Dendritic cell treated with granulocyte-macrophage colony-stimulating factor and Interleukin-4, amounts not matched to agents 40 ng/mL and 50 ng/mL, for 4 days (primary cell): ENCODE measurements around the gene NPAT.
A peak's percentile ranks its signal among the peaks of the same experiment; 100 is the strongest.

Experiments used
- H3K27ac Mint-ChIP-seq: one replicate; pipeline ENCODE4 v1.8.0; 2022; ENCODE audit warnings: mild to moderate bottlenecking, mixed read lengths
- H3K27me3 Mint-ChIP-seq: one replicate; pipeline ENCODE4 v1.8.0; 2022; ENCODE audit warnings: mild to moderate bottlenecking, mixed read lengths
- H3K36me3 Mint-ChIP-seq: one replicate; pipeline ENCODE4 v1.8.0; 2022; ENCODE audit warnings: low read depth, mixed read lengths
- H3K4me1 Mint-ChIP-seq: one replicate; pipeline ENCODE4 v1.8.0; 2022; ENCODE audit warnings: low read depth, mixed read lengths
- H3K4me3 Mint-ChIP-seq: one replicate; pipeline ENCODE4 v1.8.0; 2022; ENCODE audit warnings: mild to moderate bottlenecking, moderate library complexity, mixed read lengths
- H3K9me3 Mint-ChIP-seq: one replicate; pipeline ENCODE4 v1.8.0; 2022; ENCODE audit warnings: mixed read lengths
- intact Hi-C: fragments of 100-400 bp; cut with micrococcal nuclease; formaldehyde crosslinking; loops from one replicate; pipeline ENCODE4 v1.15.0; 2022

The NPAT gene

DNA sequence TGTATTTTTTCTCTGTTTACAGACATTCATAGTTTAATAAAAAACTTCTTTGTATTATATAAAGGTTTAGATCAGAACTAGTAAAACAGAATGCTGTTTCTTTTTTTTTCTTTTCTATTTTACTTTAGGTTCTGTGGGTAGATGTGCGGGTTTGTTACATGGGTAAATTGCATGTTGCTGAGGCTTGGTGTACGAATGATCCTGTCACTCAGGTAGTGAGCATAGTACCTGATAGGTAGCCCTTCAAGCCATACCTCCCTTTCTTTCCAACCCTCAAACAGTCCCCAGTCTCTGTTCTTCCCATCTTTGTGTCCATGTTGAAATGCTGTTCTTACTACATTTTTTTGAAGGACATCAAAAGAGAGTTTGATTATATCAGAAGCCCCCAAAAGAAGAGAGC lies 3.6 kb upstream of the NPAT start:
- Mint-ChIP-seq H3K4me3 (peak overlapping the region; percentile 20), H3K36me3 (peaks cover 52% of the 10 kb centered on the region), H3K4me1 (peaks cover 22% of the 10 kb centered on the region), H3K9me3 (no peaks in the 10 kb centered on the region), H3K27ac (no peak overlapping the region), H3K27me3 (no peaks in the 10 kb centered on the region)
- intact Hi-C loops: loop anchor here (10.0 kb wide), 2 partner anchors 101 to 439 kb away; partner anchors contain the start of genes ACAT1 and DDX10

DNA sequence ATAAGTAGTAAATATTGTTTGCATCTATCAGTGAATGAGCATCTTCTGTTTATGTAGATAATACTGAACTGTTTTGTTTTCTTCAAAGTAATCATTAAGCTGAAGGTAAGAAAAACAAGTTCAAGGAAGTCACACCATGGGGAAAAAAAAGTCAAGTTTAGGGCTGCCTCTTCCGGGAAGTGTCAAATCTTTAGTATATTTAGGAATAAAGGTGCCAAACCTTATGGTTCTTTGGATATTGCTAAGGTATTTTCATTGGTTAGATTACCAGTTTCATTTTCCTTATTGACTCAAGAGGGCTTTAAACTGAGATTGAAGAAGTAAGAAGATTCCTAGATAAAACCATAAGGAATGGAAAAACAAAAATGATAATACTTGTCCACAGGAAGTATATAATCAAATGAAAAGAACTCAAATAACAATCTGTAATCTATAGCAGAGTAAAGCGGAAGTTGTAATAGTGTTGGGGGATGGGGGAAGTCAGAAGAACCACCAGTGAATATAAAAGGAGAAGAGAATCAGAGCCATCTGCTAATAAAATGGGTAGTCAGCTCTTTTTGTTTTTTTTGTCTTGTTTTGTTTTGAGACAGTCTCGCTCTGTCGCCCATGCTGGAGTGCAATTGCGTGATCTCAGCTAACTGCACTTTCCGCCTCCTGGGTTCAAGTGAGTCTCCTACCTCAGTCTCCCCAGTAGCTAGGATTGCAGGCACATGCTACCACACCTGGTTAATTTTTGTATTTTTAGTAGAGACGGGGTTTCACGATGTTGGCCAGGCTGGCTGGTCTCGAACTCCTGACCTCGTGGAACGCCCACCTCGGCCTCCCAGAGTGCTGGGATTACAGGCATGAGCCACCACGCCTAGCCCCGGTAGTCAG lies 2.7 kb upstream of the NPAT start:
- H3K9me3 Mint-ChIP-seq: no peaks in the 10 kb centered on the region
- H3K27ac Mint-ChIP-seq: no peak overlapping the region
- H3K4me3 Mint-ChIP-seq: no peak overlapping the region
- intact Hi-C loops: loop anchor here (5.0 to 10.0 kb wide), 3 partner anchors 100 to 440 kb away; partner anchors contain the start of genes ACAT1, C11orf65 and DDX10
- peaks cover 31% of the 10 kb centered on the region for H3K4me1 Mint-ChIP-seq
- no peaks in the 10 kb centered on the region for H3K27me3 Mint-ChIP-seq
- peaks cover 48% of the 10 kb centered on the region for H3K36me3 Mint-ChIP-seq

DNA sequence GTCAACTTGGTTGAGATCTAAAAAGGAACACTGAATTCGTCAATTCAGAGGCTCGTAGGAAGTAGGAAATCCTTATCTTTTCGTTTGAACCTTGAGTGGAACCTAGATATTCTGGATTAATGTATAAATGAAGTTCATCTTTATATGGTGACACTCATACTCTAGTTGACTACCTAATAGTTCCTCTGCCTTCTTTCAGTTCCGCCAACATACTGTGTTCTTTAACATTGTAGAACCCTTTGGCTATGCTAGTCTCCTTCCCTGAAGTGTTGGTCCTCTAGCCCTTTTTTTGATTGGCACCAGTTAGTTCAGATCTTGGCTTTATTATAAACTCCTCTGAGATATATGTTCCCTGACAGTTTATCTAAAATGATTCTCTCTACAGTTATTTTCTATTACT lies 1.9 kb upstream of the NPAT start:
- H3K27me3 Mint-ChIP-seq: no peaks in the 10 kb centered on the region
- intact Hi-C loops: loop anchor here (5.0 to 10.0 kb wide), 3 partner anchors 100 to 440 kb away; partner anchors contain the start of genes ACAT1, C11orf65 and DDX10
- peaks cover 44% of the 10 kb centered on the region for H3K36me3 Mint-ChIP-seq
- peaks cover 39% of the 10 kb centered on the region for H3K4me1 Mint-ChIP-seq
- H3K4me3 Mint-ChIP-seq: no peak overlapping the region
- no peak overlapping the region for H3K27ac Mint-ChIP-seq
- no peaks in the 10 kb centered on the region for H3K9me3 Mint-ChIP-seq

DNA sequence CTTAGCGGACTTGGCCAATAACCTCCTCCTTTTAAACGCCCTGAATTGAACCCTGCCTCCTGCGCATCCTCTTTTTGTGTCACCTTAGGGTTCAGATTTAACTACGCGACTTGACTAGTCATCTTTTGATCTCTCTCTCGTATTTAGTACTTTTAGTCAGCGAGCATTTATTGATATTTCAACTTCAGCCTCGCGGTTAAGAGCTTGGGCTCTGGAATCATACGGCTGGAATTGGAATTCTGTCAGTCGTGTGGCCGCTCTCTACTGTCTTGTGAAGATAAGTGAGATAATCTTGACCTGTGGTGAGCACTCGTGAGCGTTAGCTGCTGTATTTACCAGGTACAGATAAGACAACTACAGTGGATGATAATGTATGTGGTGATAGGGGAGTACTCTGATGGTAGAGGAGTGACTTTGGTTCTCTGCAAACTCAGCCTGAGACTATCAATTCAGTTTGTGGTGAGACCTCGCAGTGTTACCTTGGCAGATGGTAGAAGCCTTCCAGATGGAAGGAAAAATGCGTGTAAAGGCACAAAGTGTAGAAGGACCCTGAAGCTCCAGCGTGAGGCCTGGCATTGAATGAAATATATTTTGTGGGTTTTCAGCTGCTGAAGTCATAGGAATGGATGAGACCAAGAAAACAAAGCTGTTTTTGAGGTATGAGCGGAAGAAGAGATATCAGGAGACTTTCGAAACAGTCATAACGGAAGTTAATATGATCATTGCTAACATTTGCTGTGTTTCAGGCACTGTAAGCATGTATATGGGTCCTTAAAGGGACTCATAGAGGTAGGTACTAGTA lies 1.1 kb upstream of the NPAT start:
- peaks cover 47% of the 10 kb centered on the region for H3K4me1 Mint-ChIP-seq
- H3K36me3 Mint-ChIP-seq: peaks cover 36% of the 10 kb centered on the region
- H3K27ac Mint-ChIP-seq: no peak overlapping the region

DNA sequence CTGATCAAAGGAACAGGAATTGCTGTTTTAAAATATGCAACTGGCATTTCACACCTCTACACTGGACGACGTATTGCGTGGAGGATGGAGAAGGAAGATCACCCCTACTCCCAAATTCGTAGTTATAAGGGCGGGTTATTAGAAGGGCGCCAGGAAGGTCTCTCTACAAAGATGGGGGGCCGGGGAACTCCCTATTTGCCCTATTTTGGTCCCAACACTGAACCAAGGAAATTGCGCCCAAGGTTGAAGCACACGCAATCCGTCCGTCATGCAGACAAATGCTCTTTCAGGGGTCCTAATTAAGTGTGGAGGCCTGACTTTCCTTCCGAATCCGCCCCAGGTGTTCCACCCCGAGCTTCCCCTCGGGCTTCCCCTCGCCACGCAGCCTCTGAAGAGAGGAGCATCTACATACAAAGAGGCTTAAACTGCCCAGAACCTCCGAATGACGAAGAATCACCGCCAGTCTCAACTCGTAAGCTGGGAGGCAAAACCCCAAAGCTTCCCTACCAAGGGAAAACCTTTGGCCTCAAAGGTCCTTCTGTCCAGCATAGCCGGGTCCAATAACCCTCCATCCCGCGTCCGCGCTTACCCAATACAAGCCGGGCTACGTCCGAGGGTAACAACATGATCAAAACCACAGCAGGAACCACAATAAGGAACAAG lies 396 bp downstream of the NPAT start:
- peaks cover 54% of the 10 kb centered on the region for H3K4me1 Mint-ChIP-seq
- no peaks in the 10 kb centered on the region for H3K9me3 Mint-ChIP-seq
- no peak overlapping the region for H3K27ac Mint-ChIP-seq
- H3K27me3 Mint-ChIP-seq: no peaks in the 10 kb centered on the region
- H3K36me3 Mint-ChIP-seq: peaks cover 23% of the 10 kb centered on the region
- intact Hi-C loops: loop anchor here (2.0 to 10.0 kb wide), 4 partner anchors 97 to 443 kb away; partner anchors contain the start of genes ACAT1, C11orf65, DDX10 and RAB39A
- no peak overlapping the region for H3K4me3 Mint-ChIP-seq

More for the DNA sequence above, 1.1 kb upstream of the NPAT start:
- Mint-ChIP-seq H3K27me3 (no peaks in the 10 kb centered on the region), H3K9me3 (no peaks in the 10 kb centered on the region), H3K4me3 (no peak overlapping the region)
- intact Hi-C loops: loop anchor here (2.0 to 10.0 kb wide), 4 partner anchors 99 to 441 kb away; partner anchors contain the start of genes ACAT1, C11orf65, DDX10 and RAB39A

DNA sequence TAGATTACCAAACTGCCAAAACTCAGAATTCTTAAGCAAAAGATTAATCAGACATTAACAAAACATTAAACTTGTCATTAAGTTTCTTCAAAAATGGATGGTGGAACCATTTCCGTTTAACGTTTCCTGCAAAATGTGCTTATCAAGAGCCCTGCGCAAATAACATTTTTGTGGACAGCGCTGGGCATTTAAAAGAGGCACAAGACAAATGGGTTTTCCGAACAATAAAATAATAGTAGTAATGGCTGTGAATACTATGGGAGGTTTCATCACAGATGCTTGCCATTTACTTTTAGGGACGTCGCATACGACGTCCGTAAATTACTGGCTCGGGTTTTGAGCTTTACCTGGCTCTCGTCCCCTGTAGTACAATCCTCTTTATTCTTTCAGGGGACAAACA lies 1.1 kb downstream of the NPAT start:
- Mint-ChIP-seq H3K4me1 (peaks cover 51% of the 10 kb centered on the region), H3K27me3 (no peaks in the 10 kb centered on the region), H3K4me3 (no peak overlapping the region), H3K36me3 (peaks cover 17% of the 10 kb centered on the region), H3K27ac (no peak overlapping the region), H3K9me3 (no peaks in the 10 kb centered on the region)
- intact Hi-C loops: loop anchor here (5.0 to 10.0 kb wide), 3 partner anchors 97 to 443 kb away; partner anchors contain the start of genes ACAT1, C11orf65 and DDX10

DNA sequence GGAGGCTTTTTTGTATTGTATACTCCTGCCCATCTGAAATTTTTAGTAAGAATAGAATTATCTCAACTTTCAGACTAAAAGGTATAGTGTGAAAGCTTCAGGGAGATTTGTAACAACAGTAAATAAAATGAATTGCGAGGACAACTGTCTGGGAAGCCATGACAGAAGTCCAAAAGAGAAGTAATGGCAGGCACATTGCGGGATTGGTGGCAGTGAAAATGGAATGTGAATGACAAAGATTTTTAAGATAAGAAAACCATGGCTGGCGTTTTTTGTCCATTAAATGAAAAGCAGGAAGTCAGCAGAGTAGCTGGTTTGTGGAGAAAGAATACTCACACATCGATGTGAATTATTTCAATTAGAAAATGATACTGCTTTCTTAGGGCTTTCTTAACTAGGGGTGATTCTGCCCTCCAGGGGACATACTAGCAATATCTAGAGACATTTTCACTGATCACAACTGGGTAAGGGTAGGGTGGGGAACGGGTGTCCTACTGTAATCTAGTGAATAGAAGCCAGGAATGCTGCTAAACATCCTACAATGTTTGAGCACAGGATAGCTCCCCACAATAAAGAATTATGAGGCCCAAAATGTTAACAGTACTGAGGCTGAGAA lies 1.6 kb downstream of the NPAT start:
- Mint-ChIP-seq H3K4me3 (no peak overlapping the region), H3K27me3 (no peaks in the 10 kb centered on the region), H3K36me3 (peaks cover 17% of the 10 kb centered on the region), H3K27ac (no peak overlapping the region), H3K9me3 (no peaks in the 10 kb centered on the region), H3K4me1 (peaks cover 46% of the 10 kb centered on the region)
- intact Hi-C loops: loop anchor here (5.0 to 10.0 kb wide), 3 partner anchors 96 to 444 kb away; partner anchors contain the start of genes ACAT1, C11orf65 and DDX10

DNA sequence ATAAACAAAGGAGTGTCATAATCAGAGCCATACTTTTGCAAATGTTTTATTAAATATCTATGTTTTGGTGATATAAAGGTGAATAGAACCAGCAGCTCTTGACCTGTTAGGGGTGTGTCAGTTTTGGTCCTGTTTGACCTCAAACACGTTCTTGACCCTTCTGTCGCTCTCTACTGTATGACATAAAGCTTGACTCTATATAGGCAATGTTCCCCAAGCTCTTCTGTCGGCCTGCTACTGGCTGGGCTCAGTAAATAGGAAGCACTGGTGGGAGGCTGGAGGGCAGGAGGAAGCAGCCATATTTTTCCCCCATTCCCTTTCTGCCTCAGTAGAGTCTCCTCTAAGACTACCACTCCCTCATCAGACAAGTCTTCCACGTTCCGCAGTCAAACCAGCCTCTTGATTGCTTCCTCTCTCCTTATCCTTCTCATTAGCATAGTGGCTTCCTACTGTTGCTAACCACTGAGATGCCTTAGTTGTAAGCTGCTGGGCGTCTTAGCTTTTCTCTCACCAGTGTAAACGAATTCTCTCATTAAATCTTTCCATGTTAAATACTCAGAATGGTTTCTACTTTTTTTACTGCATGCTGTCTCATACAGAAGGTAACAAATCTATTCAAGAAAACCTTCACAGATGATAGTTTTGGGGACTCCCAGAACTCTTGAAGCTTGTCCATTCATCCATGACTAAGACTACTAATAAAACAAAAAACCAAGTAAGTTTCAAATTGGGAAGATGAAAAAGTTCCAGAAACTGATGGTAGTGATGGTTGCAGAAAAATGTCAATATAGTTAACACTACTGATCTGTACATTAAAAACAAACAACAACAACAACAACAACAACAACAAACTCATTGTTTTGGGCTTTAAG lies 3.3 kb downstream of the NPAT start:
- Mint-ChIP-seq H3K4me1 (peaks cover 46% of the 10 kb centered on the region), H3K36me3 (peaks cover 14% of the 10 kb centered on the region), H3K27ac (peak overlapping the region; percentile 69), H3K27me3 (no peaks in the 10 kb centered on the region), H3K4me3 (no peak overlapping the region), H3K9me3 (no peaks in the 10 kb centered on the region)
- intact Hi-C loops: no loop called here

DNA sequence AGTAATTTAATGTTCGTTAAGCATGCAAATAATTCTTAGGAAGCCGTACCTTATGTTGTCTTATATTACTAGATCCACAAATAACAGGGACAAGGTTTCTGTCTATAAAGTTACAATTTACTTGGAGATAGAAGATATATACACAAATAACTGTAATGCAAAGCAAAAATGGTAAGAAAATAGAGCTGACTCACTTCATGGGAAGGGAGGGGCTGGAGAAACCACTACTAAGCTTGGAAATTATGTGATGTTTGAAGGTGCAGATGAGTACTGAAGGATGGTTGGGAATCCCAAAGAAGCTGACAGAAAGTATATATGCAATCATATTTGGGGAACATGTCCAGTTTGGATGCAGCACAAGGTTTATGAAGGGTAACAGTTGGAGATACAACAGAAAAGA lies 4.0 kb downstream of the NPAT start:
- Mint-ChIP-seq H3K27me3 (no peaks in the 10 kb centered on the region), H3K36me3 (peaks cover 21% of the 10 kb centered on the region), H3K4me3 (no peak overlapping the region), H3K4me1 (peaks cover 46% of the 10 kb centered on the region), H3K9me3 (no peaks in the 10 kb centered on the region), H3K27ac (peak overlapping the region; percentile 69)
- intact Hi-C loops: no loop called here

DNA sequence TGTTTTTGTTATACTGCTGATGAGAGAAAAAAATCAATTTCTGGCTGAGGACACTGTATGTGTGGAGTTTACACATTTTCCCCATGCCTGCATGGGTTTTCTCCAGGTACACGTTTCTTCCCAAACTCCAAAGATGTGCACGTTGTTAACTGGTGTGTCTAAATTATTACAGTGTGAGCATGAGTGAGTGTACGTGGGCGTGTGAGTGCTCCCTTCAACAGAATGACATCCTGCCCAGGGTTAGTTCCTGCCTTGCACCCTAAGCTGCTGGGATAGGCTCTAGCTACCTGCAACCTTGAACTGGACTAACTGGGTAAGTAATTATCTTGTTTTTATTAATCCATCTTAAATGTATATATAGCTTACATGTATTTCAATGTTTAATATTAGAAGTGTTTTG lies 5.5 kb downstream of the NPAT start:
- Mint-ChIP-seq H3K27me3 (no peaks in the 10 kb centered on the region), H3K36me3 (peaks cover 35% of the 10 kb centered on the region), H3K4me1 (peaks cover 46% of the 10 kb centered on the region), H3K27ac (no peak overlapping the region), H3K4me3 (no peak overlapping the region), H3K9me3 (no peaks in the 10 kb centered on the region)
- intact Hi-C loops: no loop called here

DNA sequence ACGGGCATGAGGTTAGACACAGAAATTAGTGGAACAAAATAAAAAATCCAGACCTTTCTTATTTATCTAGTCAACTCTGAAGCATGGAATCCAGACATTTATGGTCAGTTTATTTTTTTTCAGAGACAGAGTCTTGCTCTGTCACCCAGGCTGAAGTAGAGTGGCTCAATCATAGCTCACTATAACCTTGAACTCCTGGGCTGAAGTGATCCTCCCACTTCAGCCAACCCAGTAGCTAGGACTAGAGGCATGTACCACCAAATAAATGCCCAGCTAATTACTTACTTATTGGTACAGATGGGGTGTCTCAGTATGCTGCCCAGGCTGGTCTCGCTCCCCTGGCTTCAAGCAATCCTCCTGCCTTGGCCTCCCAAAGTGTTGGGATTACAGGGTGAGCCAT lies 8.7 kb downstream of the NPAT start:
- Mint-ChIP-seq H3K27me3 (no peaks in the 10 kb centered on the region), H3K4me3 (no peak overlapping the region), H3K36me3 (peaks cover 58% of the 10 kb centered on the region), H3K27ac (no peak overlapping the region), H3K9me3 (no peaks in the 10 kb centered on the region), H3K4me1 (peaks cover 14% of the 10 kb centered on the region)
- intact Hi-C loops: no loop called here

DNA sequence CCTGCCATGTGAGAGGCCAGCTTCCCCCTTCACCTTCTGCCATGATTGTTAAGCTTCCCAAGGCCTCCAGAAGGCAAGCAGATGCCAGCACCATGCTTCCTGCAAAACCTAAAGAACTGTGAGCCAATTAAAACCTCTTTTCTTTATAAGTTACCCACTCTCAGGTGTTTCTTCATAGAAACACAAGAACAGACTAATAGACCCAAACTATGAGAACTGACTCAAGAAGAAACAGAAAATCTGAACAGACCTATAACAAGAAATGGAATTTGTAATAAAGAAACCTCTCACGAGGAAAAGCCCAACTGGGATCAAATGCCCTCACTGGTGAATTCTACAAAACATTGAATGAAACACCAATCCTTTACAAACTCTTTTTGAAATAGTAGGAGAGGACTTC lies 12.0 kb downstream of the NPAT start:
- intact Hi-C loops: no loop called here
- H3K36me3 Mint-ChIP-seq: peaks cover 91% of the 10 kb centered on the region
- H3K27ac Mint-ChIP-seq: no peak overlapping the region
- no peaks in the 10 kb centered on the region for H3K27me3 Mint-ChIP-seq
- H3K9me3 Mint-ChIP-seq: peaks cover 30% of the 10 kb centered on the region
- no peak overlapping the region for H3K4me3 Mint-ChIP-seq
- no peaks in the 10 kb centered on the region for H3K4me1 Mint-ChIP-seq
